MCF 10A (cell line): ENCODE results near the gene CYP17A1. TPM values are rescaled to one million over a fixed set of nuclear protein-coding genes. Genes with fewer than 3 reads are reported as not detected.

Source experiments
- BruUV-seq: library from RNA; stranded (reverse); fragments of 400-500 nt; replicated peaks from 2 replicates; lab custom pipeline; 2021; lab: Mats Ljungman, UMichigan
- CTCF ChIA-PET: fragments of 300-600 bp; sonication (Branson Sonifier 250); formaldehyde crosslinking; extraction: SDS; loops from one replicate; lab custom pipeline; 2021; ENCODE audit warnings: antibody characterized with exemption, inconsistent platforms; lab: Yijun Ruan, JAX
- POLR2A ChIA-PET: fragments of 300-600, 350-650 bp; sonication (Branson Sonifier 250); formaldehyde crosslinking; extraction: SDS; loops from one replicate; lab custom pipeline; 2020; ENCODE audit warnings: antibody characterized with exemption, inconsistent platforms; lab: Yijun Ruan, JAX
- DNase-seq: peaks from one replicate; pipeline ENCODE4 v3.0.0-alpha.2; 2018; ENCODE audit not compliant: unreplicated experiment
- H3K27ac Mint-ChIP-seq: one replicate; pipeline ENCODE4 v1.8.0; 2022; ENCODE audit warnings: mild to moderate bottlenecking, low read depth, mixed read lengths; ENCODE audit not compliant: unreplicated experiment
- H3K27me3 Mint-ChIP-seq: one replicate; pipeline ENCODE4 v1.8.0; 2022; ENCODE audit warnings: mixed read lengths; ENCODE audit not compliant: insufficient read depth, unreplicated experiment
- H3K36me3 Mint-ChIP-seq: one replicate; pipeline ENCODE4 v1.8.0; 2022; ENCODE audit warnings: mild to moderate bottlenecking, moderate library complexity, mixed read lengths; ENCODE audit not compliant: insufficient read depth, unreplicated experiment
- H3K4me1 Mint-ChIP-seq: one replicate; pipeline ENCODE4 v1.8.0; 2022; ENCODE audit warnings: mixed read lengths; ENCODE audit not compliant: insufficient read depth, unreplicated experiment
- H3K4me3 Mint-ChIP-seq: one replicate; pipeline ENCODE4 v1.8.0; 2022; ENCODE audit warnings: mild to moderate bottlenecking, moderate library complexity, mixed read lengths; ENCODE audit not compliant: unreplicated experiment
- H3K9me3 Mint-ChIP-seq: one replicate; pipeline ENCODE4 v1.8.0; 2022; ENCODE audit warnings: mixed read lengths; ENCODE audit not compliant: unreplicated experiment
- CTCF ChIP-seq: fragments of 200-600 bp; IDR thresholded peaks from one replicate; pipeline ENCODE4 v1.8.0; 2022; ENCODE audit warnings: antibody characterized with exemption, mild to moderate bottlenecking; ENCODE audit not compliant: unreplicated experiment
- intact Hi-C: fragments of 100-400 bp; cut with micrococcal nuclease; formaldehyde crosslinking; loops from 2 replicates; pipeline ENCODE4 v1.14.1; 2022
- total RNA-seq: library from RNA; stranded (reverse); gene quantifications from 2 replicates; pipeline ENCODE4 v1.2.3, GENCODE V29; 2022

Gene CYP17A1
- total RNA-seq, 1 experiment from 2014 or later: not detected

- no TSS peak for BruUV-seq
- CTCF ChIA-PET: interaction anchor here (0.7 to 1.6 kb wide), 4 partner anchors 10 to 119 kb away, joined by 3 to 4 read pairs (median 3); no protein-coding TSS in a partner anchor
- Mint-ChIP-seq H3K27me3 (no peaks in the 10 kb centered on the region), H3K36me3 (peaks cover 10% of the 10 kb centered on the region), H3K4me3 (no peak overlapping the region), H3K4me1 (no peaks in the 10 kb centered on the region), H3K27ac (no peak overlapping the region), H3K9me3 (no peaks in the 10 kb centered on the region)
- intact Hi-C loops: no loop called here
- no peak for TF ChIP-seq CTCF
- POLR2A ChIA-PET: interaction anchor here (0.6 kb wide), 1 partner anchor 483 kb away, joined by 3 read pairs; no protein-coding TSS in a partner anchor
- no peak for DNase-seq
Observed at GRCh38 chr10:102872163-102872562, 35.0 kb upstream of the CYP17A1 start.

GRCh38 chr10:102870221-102870620 is 33.0 kb upstream of the CYP17A1 start:
- intact Hi-C loops: no loop called here
- no peaks in the 10 kb centered on the region for H3K27me3 Mint-ChIP-seq
- ChIA-PET CTCF (interaction anchor here (0.6 kb wide), 1 partner anchor 127 kb away, joined by 3 read pairs; no protein-coding TSS in a partner anchor), POLR2A (no interaction called here)
- BruUV-seq: no TSS peak
- H3K4me1 Mint-ChIP-seq: no peaks in the 10 kb centered on the region
- H3K4me3 Mint-ChIP-seq: no peak overlapping the region
- no peaks in the 10 kb centered on the region for H3K9me3 Mint-ChIP-seq
- TF ChIP-seq CTCF: no peak
- no peak overlapping the region for H3K27ac Mint-ChIP-seq
- H3K36me3 Mint-ChIP-seq: peaks cover 10% of the 10 kb centered on the region
- no peak for DNase-seq

GRCh38 chr10:102869258-102870198 is 32.3 kb upstream of the CYP17A1 start, which contains the start of gene AS3MT:
TSS of gene AS3MT (plus strand) at chr10:102869470. CDS start at chr10:102869593, 123 bp downstream.
- intact Hi-C loops: no loop called here
- H3K27me3 Mint-ChIP-seq: no peaks in the 10 kb centered on the region
- H3K27ac Mint-ChIP-seq: no peak within 1 kb of the TSS

More at GRCh38 chr10:102869258-102870198, 32.3 kb upstream of the CYP17A1 start, which contains the start of gene AS3MT:
- no peaks in the 10 kb centered on the region for H3K4me1 Mint-ChIP-seq
- ChIA-PET CTCF (interaction anchor here (0.6 kb wide), 1 partner anchor 127 kb away, joined by 3 read pairs; no protein-coding TSS in a partner anchor), POLR2A (interaction anchor here (0.7 kb wide), 2 partner anchors 18 to 133 kb away, joined by 3 read pairs; no protein-coding TSS in a partner anchor)
- no peaks in the 10 kb centered on the region for H3K9me3 Mint-ChIP-seq
- DNase-seq: no peak
- no peak for TF ChIP-seq CTCF
- no peak within 1 kb of the TSS for H3K4me3 Mint-ChIP-seq
- no TSS peak for BruUV-seq
- H3K36me3 Mint-ChIP-seq: peaks cover 10% of the 10 kb centered on the region
